OCI-LY3 (cell line): ENCODE results near the gene ZDHHC16.

Source experiments
- CTCF ChIP-seq: fragments of 200-600, 300-600 bp; sonication (generic); IDR thresholded peaks from 2 replicates; pipeline ENCODE4 v1.5.1; 2014; ENCODE audit warnings: antibody characterized with exemption, low read length, low read depth
- EZH2phosphoT487 ChIP-seq: fragments of 200-600 bp; shearing (Covaris generic); IDR thresholded peaks from 2 replicates; pipeline ENCODE4 v1.6.1; 2018; ENCODE audit warnings: antibody characterized with exemption, mixed run types, low read depth

- no peak for TF ChIP-seq CTCF
- TF ChIP-seq EZH2phosphoT487 = no peak
These were observed 6.4 kb downstream of the ZDHHC16 start for GRCh38 chr10:97452352-97452751.
